GM18909 (cell line): ENCODE measurements around the gene SENP8.

ENCODE experiments used
- ATAC-seq: cut with Tn5 transposase; IDR thresholded peaks from one replicate; pipeline ENCODE4 v1.9.1; 2021; ENCODE audit warnings: mild to moderate bottlenecking; ENCODE audit not compliant: unreplicated experiment, poor library complexity

Gene SENP8

GRCh38 chr15:72112116-72112515 lies 6.1 kb upstream of the SENP8 start:
- no peak for ATAC-seq

DNA sequence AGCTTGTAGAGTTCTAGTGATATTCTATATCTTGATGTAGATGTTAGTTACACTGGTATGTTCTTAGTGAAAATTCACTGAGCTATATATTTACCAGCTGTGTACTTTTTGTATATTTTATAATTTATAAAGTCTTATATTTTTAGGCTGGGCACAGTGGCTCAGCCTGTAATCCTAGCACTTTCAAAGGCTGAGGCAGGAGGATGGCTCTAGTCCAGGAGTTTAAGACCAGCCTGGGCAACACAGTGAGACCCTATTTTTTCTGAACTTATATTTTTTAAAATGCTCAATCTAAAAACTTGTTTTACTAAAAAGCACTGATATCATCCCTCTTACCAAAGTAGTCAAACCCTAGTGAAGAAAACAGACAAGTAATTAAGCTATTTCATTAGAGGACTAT lies 5.4 kb upstream of the SENP8 start:
- ATAC-seq, result no peak

DNA sequence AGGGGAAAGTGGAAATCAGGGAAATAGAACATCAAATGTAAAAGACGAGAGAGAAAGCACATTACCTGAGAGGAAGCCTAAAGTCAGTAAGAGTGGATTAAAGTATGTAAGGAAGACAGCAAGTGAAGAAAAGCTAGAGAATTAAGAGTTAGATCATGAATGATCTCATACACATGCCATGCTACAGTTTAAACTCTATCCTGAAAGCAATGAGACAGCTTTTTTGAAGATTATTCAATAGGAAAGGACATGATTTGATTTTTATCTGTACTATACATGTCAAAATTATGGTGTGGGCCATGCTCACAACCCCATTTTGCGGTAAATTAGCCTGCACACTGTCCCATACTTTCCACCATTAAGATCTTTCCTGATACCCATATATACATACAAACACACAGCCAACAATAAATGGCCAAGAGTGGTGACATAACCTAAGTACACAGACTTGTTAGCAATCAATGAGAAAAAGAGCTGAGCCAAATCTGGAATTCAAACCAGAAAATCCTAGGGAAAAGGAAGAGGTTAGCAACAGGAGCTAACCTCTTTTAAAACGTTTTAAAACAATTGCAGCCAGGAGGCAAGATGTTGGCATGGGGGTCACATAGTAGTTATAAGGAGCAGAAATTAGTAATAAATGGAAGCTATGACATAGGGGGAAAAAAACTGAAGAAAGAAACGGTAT lies 4.7 kb upstream of the SENP8 start:
- no peak for ATAC-seq

DNA sequence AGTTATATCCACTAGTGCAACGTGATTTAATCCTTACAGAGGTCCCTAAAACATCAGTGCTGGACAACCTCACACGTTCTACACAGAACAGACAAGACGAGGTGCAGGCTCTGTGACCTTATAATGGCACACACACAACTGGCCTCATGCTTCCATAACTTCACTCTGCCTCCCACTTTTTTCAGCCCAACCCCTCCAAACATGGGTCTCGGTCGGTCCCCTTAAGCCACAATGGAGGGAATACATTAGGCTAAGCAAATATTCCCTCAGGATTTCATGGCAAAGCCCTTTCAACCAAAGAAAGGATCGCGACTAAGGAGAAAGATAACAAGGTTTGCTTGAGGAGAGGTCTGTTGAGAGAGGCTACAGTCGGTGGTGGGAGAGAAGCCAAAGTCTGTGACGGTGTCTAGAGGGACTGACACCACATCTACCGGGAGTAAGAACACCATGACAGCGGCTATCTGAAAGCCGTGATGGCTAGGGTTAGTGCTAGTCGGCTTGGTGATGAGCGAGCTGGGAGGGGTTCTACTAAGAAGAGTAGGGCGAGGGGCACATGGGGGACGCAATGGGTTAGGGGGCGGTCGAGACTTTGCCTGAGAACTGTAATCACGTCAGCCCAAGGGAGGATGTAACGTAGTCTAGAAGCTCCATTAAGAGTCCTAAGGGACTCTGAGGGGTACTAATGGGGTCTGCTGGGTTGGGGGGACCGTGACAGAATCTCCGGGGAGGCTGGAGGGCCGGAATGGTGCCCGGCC lies 1.3 kb upstream of the SENP8 start:
- ATAC-seq, result peak; percentile 7

- peak; percentile 68 for ATAC-seq
Measured at GRCh38 chr15:72117486-72118016, 652 bp upstream of the SENP8 start.

DNA sequence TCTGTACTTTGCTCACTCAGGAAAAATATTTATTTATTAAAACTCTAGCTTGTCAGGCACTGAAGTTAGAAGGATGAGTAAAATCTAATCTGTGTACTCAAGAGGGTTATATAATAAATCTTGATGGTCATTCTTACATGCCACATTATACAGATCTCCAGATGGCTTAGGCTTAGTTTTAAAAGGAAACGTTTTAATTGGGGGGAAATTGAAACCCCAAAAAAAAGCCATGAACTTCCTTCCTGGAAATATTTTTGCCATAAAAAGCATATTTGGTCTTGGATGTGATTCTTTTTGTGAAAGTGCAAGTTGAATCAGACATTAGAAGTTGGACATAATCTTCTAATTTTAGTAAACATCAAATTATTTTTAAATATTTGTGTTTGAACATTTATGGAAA lies 6.0 kb downstream of the SENP8 start:
- no peak for ATAC-seq

GRCh38 chr15:72127724-72128322 lies 9.6 kb downstream of the SENP8 start:
- ATAC-seq, result no peak

DNA sequence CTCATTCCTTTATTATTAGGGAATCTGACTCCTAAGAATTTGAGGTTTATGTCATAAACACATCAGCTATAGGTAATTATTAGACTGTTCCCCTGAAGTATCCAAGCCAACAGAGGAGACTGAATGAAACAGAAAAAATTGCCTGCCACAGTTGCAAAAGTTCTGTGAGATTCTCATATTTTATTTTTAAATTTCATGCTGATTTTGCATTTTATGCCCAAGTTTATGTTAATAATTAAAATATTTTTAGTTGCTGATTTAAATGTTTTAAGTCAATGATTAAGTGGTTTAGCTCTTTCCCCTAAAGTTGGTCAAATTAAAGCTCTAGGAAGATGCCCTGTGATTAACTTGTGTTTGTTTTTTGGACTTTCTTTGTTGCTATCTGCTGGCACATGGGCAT lies 10.2 kb downstream of the SENP8 start:
- ATAC-seq, result no peak

DNA sequence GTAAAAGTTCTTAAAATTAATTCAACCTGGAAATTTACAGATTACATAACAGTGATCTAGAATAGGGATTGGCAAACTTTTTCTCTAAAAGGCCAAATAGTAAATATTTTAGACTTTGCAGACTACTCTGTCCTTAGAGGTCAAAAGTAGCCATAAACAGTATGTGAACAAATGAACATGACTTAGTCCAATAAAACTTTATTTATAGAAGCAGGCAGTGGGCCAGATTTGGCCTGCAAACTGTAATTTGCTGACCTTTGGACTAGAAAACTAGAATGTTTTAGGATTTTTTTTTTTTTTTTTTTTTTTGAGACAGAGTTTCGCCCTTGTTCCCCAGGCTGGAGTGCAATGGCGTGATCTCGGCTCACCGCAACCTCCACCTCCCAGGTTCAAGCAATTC lies 12.1 kb downstream of the SENP8 start:
- ATAC-seq, result no peak

DNA sequence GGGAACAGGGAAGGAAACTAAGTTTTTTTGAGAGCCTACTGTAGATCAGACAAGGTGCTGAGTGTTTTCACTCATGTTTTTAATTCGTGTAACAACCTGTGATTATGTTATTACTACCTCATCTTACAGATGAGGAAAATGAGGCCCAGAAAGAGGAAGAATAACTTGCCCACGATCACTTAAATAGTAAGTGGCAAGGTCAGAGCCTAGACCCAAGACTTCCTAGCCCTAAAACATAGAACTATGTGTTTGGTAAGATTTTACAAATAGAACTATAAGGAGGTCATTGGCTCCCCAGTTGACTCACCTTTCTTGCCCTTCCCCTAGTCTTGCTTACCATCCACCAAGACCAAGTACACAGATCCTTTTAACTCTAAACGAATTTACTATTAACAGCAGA lies 13.7 kb downstream of the SENP8 start:
- no peak for ATAC-seq

DNA sequence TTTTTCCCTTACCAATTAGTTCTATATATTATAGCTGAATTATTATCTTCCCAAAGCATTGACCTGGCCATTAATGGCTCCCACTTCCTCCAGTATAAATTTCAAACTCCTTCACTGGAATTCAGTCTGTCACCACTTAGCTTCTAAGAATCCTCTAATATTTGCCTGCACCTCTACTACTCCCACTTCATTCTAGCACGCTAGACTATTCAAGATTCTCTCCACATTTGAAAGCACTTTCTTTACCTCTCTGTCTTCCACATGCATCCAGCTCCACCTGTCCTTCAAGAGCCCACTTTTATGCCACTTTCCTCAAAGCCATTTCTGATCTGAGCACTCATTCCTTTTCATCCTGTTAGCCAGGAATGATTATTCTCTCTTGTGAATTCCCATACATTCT lies 15.0 kb downstream of the SENP8 start:
- no peak for ATAC-seq

DNA sequence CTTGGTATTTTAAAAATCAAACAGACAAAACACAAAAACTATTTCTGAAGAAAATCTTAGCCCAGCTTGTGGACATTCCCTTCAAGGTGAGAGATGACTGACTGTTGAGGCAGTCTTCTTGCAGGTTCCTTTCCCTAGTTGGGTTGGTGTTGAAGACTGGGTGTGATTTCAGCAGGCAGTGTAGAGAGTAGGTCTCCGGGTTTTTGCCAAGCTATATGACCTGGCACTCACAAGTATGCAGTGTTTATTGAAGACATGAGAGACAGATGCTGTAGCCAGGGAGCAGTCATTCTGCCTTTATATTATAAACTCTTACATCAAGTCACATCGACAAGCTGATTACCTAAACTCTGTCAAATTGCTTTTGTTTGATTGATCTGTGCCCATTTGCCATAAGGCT lies 17.5 kb downstream of the SENP8 start:
- no peak for ATAC-seq

- ATAC-seq, result no peak
Measured at GRCh38 chr15:72136170-72137051, 18.2 kb downstream of the SENP8 start.

GRCh38 chr15:72139667-72140066 lies 21.5 kb downstream of the SENP8 start:
- ATAC-seq, result no peak

DNA sequence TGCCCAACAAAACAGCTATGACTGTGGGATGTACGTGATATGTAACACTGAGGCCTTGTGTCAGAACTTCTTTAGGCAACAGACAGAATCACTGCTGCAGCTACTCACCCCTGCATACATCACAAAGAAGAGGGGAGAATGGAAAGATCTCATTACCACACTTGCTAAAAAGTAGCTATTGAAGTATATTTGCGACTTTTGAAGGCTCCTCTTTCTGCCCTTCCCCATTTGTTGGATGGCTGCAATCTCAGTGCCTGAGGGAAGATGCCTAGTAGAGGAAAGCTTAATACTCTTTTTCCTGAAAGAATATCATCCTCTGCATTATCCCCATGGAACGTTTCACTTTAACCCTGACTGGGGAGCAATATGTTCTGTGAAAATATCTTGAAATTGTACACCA lies 21.9 kb downstream of the SENP8 start:
- ATAC-seq, result no peak

GRCh38 chr15:72141171-72142084 lies 23.2 kb downstream of the SENP8 start:
- peak; percentile 100 for ATAC-seq

GRCh38 chr15:72146221-72146620 lies 28.0 kb downstream of the SENP8 start:
- no peak for ATAC-seq

- no peak for ATAC-seq
Measured at GRCh38 chr15:72146934-72147333, 28.7 kb downstream of the SENP8 start.

- no peak for ATAC-seq
Measured at GRCh38 chr15:72147418-72147817, 29.2 kb downstream of the SENP8 start.
